Activated naive CD4-positive, alpha-beta T cell treated with anti-CD3 and anti-CD28 coated beads, Interleukin-2, amount 10 ng/mL, durations not matched to agents 7 days and 5 days (primary cell): ENCODE results near the gene GMDS.
A peak's percentile ranks its signal among the peaks of the same experiment; 100 is the strongest.

Source experiments
- CTCF ChIA-PET: fragments of 350-600 bp; sonication (Branson Sonifier 250); formaldehyde crosslinking; loops from one replicate; lab custom pipeline; 2021; ENCODE audit warnings: antibody characterized with exemption; lab: Charles Lee
- DNase-seq: peaks from one replicate; pipeline ENCODE4 v3.0.0-alpha.2; 2020
- H3K27ac Mint-ChIP-seq: one replicate; pipeline ENCODE4 v1.8.0; 2021; ENCODE audit warnings: mild to moderate bottlenecking, moderate library complexity, mixed read lengths
- H3K27me3 Mint-ChIP-seq: one replicate; pipeline ENCODE4 v1.8.0; 2021; ENCODE audit warnings: mild to moderate bottlenecking, mixed read lengths
- H3K36me3 Mint-ChIP-seq: one replicate; pipeline ENCODE4 v1.8.0; 2021; ENCODE audit warnings: mixed read lengths
- H3K4me1 Mint-ChIP-seq: one replicate; pipeline ENCODE4 v1.8.0; 2021; ENCODE audit warnings: mixed read lengths
- H3K4me3 Mint-ChIP-seq: one replicate; pipeline ENCODE4 v1.8.0; 2021; ENCODE audit warnings: mild to moderate bottlenecking, moderate library complexity, mixed read lengths
- H3K9me3 Mint-ChIP-seq: one replicate; pipeline ENCODE4 v1.8.0; 2021; ENCODE audit warnings: mixed read lengths

GMDS gene

GRCh38 chr6:2168480-2168879 is 76.9 kb downstream of the GMDS start:
- no peak for DNase-seq
- Mint-ChIP-seq H3K9me3 (no peaks in the 10 kb centered on the region), H3K27ac (no peak overlapping the region), H3K36me3 (no peaks in the 10 kb centered on the region), H3K27me3 (no peaks in the 10 kb centered on the region), H3K4me1 (no peaks in the 10 kb centered on the region), H3K4me3 (no peak overlapping the region)
- CTCF ChIA-PET = no interaction called here

- CTCF ChIA-PET = no interaction called here
- no peaks in the 10 kb centered on the region for H3K9me3 Mint-ChIP-seq
- no peak for DNase-seq
Observed at GRCh38 chr6:2166717-2167116, 78.7 kb downstream of the GMDS start.

GRCh38 chr6:2165286-2165685 is 80.1 kb downstream of the GMDS start:
- Mint-ChIP-seq H3K4me3 (no peak overlapping the region), H3K27me3 (no peaks in the 10 kb centered on the region), H3K36me3 (no peaks in the 10 kb centered on the region), H3K27ac (no peak overlapping the region), H3K9me3 (no peaks in the 10 kb centered on the region), H3K4me1 (peaks cover 17% of the 10 kb centered on the region)
- no peak for DNase-seq
- CTCF ChIA-PET = no interaction called here

More at GRCh38 chr6:2166717-2167116, 78.7 kb downstream of the GMDS start:
- Mint-ChIP-seq H3K36me3 (no peaks in the 10 kb centered on the region), H3K27me3 (no peaks in the 10 kb centered on the region), H3K27ac (no peak overlapping the region), H3K4me3 (no peak overlapping the region), H3K4me1 (peaks cover 11% of the 10 kb centered on the region)

DNA sequence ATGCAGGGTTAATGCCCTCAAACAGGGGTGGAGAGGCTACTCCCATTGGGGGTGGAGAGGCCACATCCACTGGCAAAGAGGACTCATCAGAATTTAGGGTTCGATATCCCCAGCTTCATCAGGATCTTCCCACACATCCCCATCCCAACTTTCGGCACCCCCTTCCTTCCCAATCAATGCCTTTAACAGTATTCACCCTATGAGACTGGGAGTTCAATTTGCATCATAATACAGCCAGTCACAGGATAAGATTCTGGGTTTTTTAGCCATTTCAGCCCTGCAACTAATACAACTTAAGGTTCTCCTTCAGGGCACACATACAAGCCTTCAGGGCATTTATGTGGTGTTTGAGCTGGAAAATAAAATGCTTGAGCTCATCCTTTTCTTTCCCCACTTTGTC is 80.9 kb downstream of the GMDS start:
- no peak for DNase-seq
- Mint-ChIP-seq H3K36me3 (no peaks in the 10 kb centered on the region), H3K4me1 (peaks cover 17% of the 10 kb centered on the region), H3K9me3 (no peaks in the 10 kb centered on the region), H3K27me3 (no peaks in the 10 kb centered on the region), H3K27ac (no peak overlapping the region), H3K4me3 (no peak overlapping the region)
- CTCF ChIA-PET = no interaction called here

GRCh38 chr6:2162079-2162445 is 83.3 kb downstream of the GMDS start:
- Mint-ChIP-seq H3K9me3 (no peaks in the 10 kb centered on the region), H3K27ac (no peak overlapping the region), H3K4me1 (peaks cover 31% of the 10 kb centered on the region), H3K4me3 (no peak overlapping the region), H3K27me3 (no peaks in the 10 kb centered on the region), H3K36me3 (no peaks in the 10 kb centered on the region)
- no peak for DNase-seq
- CTCF ChIA-PET = no interaction called here

- H3K9me3 Mint-ChIP-seq = no peaks in the 10 kb centered on the region
- DNase-seq = peak; percentile 20
- peaks cover 31% of the 10 kb centered on the region for H3K4me1 Mint-ChIP-seq
- H3K36me3 Mint-ChIP-seq = no peaks in the 10 kb centered on the region
- no peak overlapping the region for H3K27ac Mint-ChIP-seq
- H3K27me3 Mint-ChIP-seq = no peaks in the 10 kb centered on the region
- CTCF ChIA-PET = no interaction called here
- H3K4me3 Mint-ChIP-seq = no peak overlapping the region
Observed at GRCh38 chr6:2158596-2159271, 86.7 kb downstream of the GMDS start.

DNA sequence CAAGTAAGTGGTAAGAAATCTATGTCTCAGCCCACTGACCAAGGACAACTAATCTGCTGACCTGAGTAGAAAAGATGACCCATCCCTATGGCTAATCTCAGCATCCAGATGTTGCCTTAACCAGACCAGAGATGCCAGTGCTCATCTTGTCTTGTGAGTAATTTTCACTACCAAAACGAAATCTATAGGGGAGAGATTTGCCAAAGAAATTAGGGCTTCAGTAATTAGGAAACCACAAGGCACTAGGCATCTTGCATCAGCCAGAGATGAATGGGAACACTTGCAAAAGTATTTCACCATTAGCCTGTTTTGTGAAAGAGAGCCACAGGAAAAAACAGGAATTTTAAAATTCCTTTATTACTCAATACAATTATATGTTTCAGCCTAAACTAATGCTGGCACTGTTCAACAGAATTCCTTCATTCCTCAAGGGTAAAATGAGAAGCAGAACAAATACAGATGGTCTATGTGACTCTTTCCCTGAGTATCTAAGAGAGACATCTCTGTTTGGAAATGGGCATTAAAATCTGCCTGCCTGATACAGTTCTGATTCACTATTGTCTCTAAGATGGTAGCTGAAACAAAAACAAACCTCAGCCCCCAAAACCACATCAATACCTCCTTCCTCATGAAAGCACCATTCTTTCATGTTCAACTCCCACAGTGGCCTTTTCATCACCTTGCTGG is 87.8 kb downstream of the GMDS start:
- H3K4me3 Mint-ChIP-seq = no peak overlapping the region
- H3K9me3 Mint-ChIP-seq = no peaks in the 10 kb centered on the region
- no peak overlapping the region for H3K27ac Mint-ChIP-seq
- H3K36me3 Mint-ChIP-seq = no peaks in the 10 kb centered on the region
- CTCF ChIA-PET = no interaction called here
- peaks cover 24% of the 10 kb centered on the region for H3K4me1 Mint-ChIP-seq
- H3K27me3 Mint-ChIP-seq = no peaks in the 10 kb centered on the region
- DNase-seq = peak; percentile 28

DNA sequence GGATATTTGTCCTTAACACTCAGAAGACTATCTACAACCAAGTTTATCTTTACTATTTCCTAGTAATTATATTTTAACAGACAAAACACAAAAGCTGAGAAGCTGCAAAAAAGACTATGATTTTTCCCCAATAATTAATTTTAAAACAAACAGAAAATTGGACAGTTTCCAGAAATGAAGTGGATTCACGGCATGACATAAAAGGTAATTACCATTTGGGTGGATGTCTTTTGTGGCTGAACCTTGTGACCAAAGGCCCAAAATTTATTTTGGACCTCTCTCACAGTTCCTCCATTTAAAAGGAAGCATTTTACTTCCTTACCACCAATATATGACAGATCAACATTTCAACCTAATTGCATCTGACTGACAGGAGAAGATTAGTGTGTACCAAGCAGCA is 90.2 kb downstream of the GMDS start:
- DNase-seq = no peak
- H3K36me3 Mint-ChIP-seq = no peaks in the 10 kb centered on the region
- H3K27ac Mint-ChIP-seq = no peak overlapping the region
- H3K9me3 Mint-ChIP-seq = no peaks in the 10 kb centered on the region
- H3K4me1 Mint-ChIP-seq = peaks cover 14% of the 10 kb centered on the region
- CTCF ChIA-PET = no interaction called here
- H3K27me3 Mint-ChIP-seq = no peaks in the 10 kb centered on the region
- no peak overlapping the region for H3K4me3 Mint-ChIP-seq

GRCh38 chr6:2149361-2150006 is 95.9 kb downstream of the GMDS start:
- no peak overlapping the region for H3K27ac Mint-ChIP-seq
- DNase-seq = no peak
- H3K27me3 Mint-ChIP-seq = no peaks in the 10 kb centered on the region
- no peaks in the 10 kb centered on the region for H3K36me3 Mint-ChIP-seq
- CTCF ChIA-PET = no interaction called here
- H3K4me1 Mint-ChIP-seq = no peaks in the 10 kb centered on the region
- no peak overlapping the region for H3K4me3 Mint-ChIP-seq
- H3K9me3 Mint-ChIP-seq = no peaks in the 10 kb centered on the region

GRCh38 chr6:2148748-2149147 is 96.7 kb downstream of the GMDS start:
- DNase-seq = no peak
- no peaks in the 10 kb centered on the region for H3K27me3 Mint-ChIP-seq
- no peaks in the 10 kb centered on the region for H3K9me3 Mint-ChIP-seq
- CTCF ChIA-PET = no interaction called here
- H3K36me3 Mint-ChIP-seq = no peaks in the 10 kb centered on the region
- H3K27ac Mint-ChIP-seq = no peak overlapping the region
- H3K4me3 Mint-ChIP-seq = no peak overlapping the region
- H3K4me1 Mint-ChIP-seq = no peaks in the 10 kb centered on the region

DNA sequence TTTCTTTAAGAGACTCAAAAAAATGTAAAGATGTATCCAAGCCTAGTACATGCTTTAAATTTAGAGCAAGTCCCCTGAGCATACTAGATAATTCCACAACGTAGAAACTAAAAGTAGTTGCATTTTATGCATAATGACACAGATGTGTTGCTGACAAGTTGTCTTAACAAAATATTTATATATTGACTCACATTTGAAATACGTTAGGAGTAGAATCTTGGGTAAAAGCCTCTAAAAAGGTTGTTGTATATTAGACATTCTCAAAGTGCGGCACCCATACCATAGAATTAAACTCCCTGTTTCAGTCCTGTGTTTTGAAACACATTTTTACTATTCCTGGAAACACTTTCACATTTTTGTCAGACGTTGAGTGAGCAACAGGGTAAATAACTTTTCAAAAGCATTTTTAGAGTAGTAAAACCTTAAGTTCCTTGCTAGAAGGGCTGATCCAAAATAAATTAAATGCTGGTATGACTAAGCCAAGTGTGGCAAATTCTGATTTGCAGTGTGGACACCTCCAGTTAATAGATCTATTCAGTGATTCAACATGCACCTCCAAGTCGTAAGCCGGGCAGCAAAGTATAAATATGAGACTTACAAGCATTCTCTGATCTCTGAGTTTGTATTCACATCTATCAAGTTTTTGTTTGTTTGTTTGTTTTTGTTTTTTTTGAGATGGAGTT is 97.5 kb downstream of the GMDS start:
- CTCF ChIA-PET = no interaction called here
- H3K27ac Mint-ChIP-seq = no peak overlapping the region
- DNase-seq = no peak
- no peaks in the 10 kb centered on the region for H3K27me3 Mint-ChIP-seq
- H3K36me3 Mint-ChIP-seq = no peaks in the 10 kb centered on the region
- H3K4me3 Mint-ChIP-seq = no peak overlapping the region
- H3K4me1 Mint-ChIP-seq = no peaks in the 10 kb centered on the region
- H3K9me3 Mint-ChIP-seq = no peaks in the 10 kb centered on the region

DNA sequence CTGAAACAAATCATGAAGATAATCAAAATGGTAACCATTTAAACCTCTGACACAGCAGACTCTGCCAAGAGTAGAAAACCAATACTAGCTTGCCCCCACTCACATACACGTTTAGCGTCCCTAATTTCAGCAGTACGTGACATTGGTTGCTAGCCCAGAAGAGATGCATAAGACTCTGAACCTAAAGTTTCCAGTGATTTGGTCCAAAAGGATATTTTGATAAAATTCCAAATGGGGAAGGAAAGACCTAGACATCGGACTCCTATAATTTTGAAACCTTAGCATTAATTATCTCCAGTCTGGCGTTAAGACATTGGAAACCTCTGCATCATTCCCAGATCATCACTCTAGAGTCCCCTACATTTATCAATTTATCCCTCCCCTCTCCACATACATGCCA is 98.1 kb downstream of the GMDS start:
- Mint-ChIP-seq H3K27me3 (no peaks in the 10 kb centered on the region), H3K9me3 (no peaks in the 10 kb centered on the region), H3K4me1 (no peaks in the 10 kb centered on the region), H3K36me3 (no peaks in the 10 kb centered on the region), H3K4me3 (no peak overlapping the region), H3K27ac (no peak overlapping the region)
- CTCF ChIA-PET = no interaction called here
- no peak for DNase-seq

DNA sequence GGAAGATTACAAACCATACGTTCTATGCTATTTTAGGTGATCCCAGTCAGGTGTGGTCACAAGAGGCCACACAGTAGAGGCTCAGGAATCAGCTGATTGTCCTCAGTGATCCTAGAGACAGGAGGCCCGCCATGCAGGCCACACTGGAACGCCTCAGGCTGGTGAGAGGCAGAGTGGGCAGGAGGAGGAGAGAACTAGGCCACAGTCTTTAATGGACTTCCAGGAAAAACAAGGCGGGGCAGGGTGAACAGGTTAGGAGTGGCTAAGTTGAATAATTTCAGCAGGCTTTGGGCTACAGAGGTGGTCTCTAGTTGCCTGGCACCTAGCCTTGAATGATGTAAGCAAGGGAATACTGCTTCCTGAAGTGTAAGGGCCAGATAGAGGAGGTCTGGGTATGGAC is 101.2 kb downstream of the GMDS start:
- H3K4me1 Mint-ChIP-seq = no peaks in the 10 kb centered on the region
- CTCF ChIA-PET = no interaction called here
- no peak overlapping the region for H3K4me3 Mint-ChIP-seq
- H3K36me3 Mint-ChIP-seq = no peaks in the 10 kb centered on the region
- no peaks in the 10 kb centered on the region for H3K27me3 Mint-ChIP-seq
- no peak for DNase-seq
- no peaks in the 10 kb centered on the region for H3K9me3 Mint-ChIP-seq
- no peak overlapping the region for H3K27ac Mint-ChIP-seq

DNA sequence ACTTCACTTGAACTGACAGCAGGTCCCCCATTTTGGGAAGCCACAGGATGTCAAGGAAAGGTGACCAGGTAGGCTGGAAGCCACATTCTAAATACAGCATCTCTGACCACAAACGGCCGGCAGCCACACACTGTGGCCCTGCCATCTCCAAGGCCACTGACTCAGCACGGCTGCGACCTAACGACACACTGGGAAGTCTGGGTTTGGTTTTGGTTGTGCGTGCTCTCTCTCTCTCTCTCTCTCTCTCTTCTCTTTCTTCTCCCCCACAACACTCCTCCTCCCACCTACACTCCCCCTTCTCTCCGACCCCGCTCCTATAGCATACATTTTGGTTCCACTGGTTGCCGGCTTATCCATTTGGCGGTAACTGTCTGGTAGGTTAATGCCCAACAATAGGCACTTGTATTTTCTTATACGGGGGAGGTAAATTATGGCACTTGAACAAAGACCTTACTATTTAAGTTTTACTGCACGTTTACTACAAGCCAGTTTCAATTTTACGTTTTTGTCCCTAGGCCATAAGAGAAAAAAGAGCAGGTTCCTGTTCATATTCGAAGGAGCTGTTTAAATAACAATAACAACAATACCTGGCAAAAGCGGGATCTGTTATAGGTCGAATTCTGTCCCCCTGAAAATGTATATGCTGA is 103.6 kb downstream of the GMDS start:
- CTCF ChIA-PET = no interaction called here
- H3K27ac Mint-ChIP-seq = no peak overlapping the region
- H3K4me3 Mint-ChIP-seq = no peak overlapping the region
- DNase-seq = no peak
- no peaks in the 10 kb centered on the region for H3K36me3 Mint-ChIP-seq
- H3K27me3 Mint-ChIP-seq = no peaks in the 10 kb centered on the region
- H3K4me1 Mint-ChIP-seq = no peaks in the 10 kb centered on the region
- H3K9me3 Mint-ChIP-seq = no peaks in the 10 kb centered on the region
